HUES6 (cell line): ENCODE results near the gene ODAD2.
"Not testable (repeated sequence)": the region's sequence is repeated elsewhere in the genome, so short reads cannot be mapped to it uniquely, and the experiment has no call there.

Experiments
- H3K27ac ChIP-seq: 2 replicates; pipeline ENCODE4 v1.7.0; 2013; ENCODE audit warnings: low read depth, mild to moderate bottlenecking, low read length, inconsistent platforms
- H3K27me3 ChIP-seq: 2 replicates; pipeline ENCODE4 v1.6.1; 2013; ENCODE audit warnings: low read length; ENCODE audit not compliant: control insufficient read depth, insufficient read depth
- H3K36me3 ChIP-seq: 2 replicates; pipeline ENCODE4 v1.6.1; 2013; ENCODE audit warnings: low read length; ENCODE audit not compliant: control insufficient read depth, insufficient read depth
- H3K4me1 ChIP-seq: 2 replicates; pipeline ENCODE4 v1.6.1; 2013; ENCODE audit warnings: low read length; ENCODE audit not compliant: control insufficient read depth, insufficient read depth
- H3K4me3 ChIP-seq: 2 replicates; pipeline ENCODE4 v1.5.1; 2013; ENCODE audit warnings: low read depth, low read length
- H3K9ac ChIP-seq: one replicate; pipeline ENCODE4 v1.6.1; 2013; ENCODE audit warnings: mild to moderate bottlenecking, low read length
- H3K9me3 ChIP-seq: 2 replicates; pipeline ENCODE4 v1.6.1; 2013; ENCODE audit warnings: low read depth, low read length; ENCODE audit not compliant: control insufficient read depth, insufficient read depth

The ODAD2 gene

GRCh38 chr10:27899485-27899884, 99.4 kb downstream of the ODAD2 start:
- not testable (repeated sequence) for H3K27me3 ChIP-seq, H3K9me3 ChIP-seq, H3K36me3 ChIP-seq
- peak overlapping the region; percentile 20 for H3K9ac ChIP-seq
- peak overlapping the region; percentile 33; the same call in 1 of the 2 replicates for H3K4me3 ChIP-seq
- H3K27ac ChIP-seq, result peak overlapping the region; percentile 38; the same call in 1 of the 2 replicates
- H3K4me1 ChIP-seq, result peaks cover 13% of the 10 kb centered on the region

GRCh38 chr10:27899058-27899457, 99.8 kb downstream of the ODAD2 start:
- Histone ChIP-seq H3K27me3 (no peaks in the 10 kb centered on the region), H3K9me3 (0 out of 2 replicates have a peak, but pooled peaks cover 5% of the 10 kb centered on the region), H3K9ac (peak overlapping the region; percentile 20), H3K4me1 (peaks cover 13% of the 10 kb centered on the region), H3K36me3 (no peaks in the 10 kb centered on the region), H3K27ac (peak overlapping the region; percentile 38; the same call in 1 of the 2 replicates), H3K4me3 (peak overlapping the region; percentile 33; the same call in 1 of the 2 replicates)

GRCh38 chr10:27893358-27893954, 105.4 kb downstream of the ODAD2 start:
- H3K4me3 ChIP-seq, result no peak overlapping the region

GRCh38 chr10:27890971-27891370, 107.9 kb downstream of the ODAD2 start:
- Histone ChIP-seq H3K9me3 (no peaks in the 10 kb centered on the region), H3K4me1 (no peaks in the 10 kb centered on the region), H3K36me3 (no peaks in the 10 kb centered on the region), H3K27me3 (no peaks in the 10 kb centered on the region), H3K27ac (no peak overlapping the region), H3K4me3 (no peak overlapping the region), H3K9ac (no peak overlapping the region)

More at GRCh38 chr10:27893358-27893954, 105.4 kb downstream of the ODAD2 start:
- Histone ChIP-seq H3K36me3 (no peaks in the 10 kb centered on the region), H3K27ac (no peak overlapping the region), H3K9ac (no peak overlapping the region), H3K9me3 (no peaks in the 10 kb centered on the region), H3K4me1 (no peaks in the 10 kb centered on the region), H3K27me3 (no peaks in the 10 kb centered on the region)

GRCh38 chr10:27889518-27889917, 109.4 kb downstream of the ODAD2 start:
- H3K9me3 ChIP-seq, result no peaks in the 10 kb centered on the region
- no peaks in the 10 kb centered on the region for H3K4me1 ChIP-seq
- H3K27ac ChIP-seq, result no peak overlapping the region
- H3K36me3 ChIP-seq, result no peaks in the 10 kb centered on the region
- H3K9ac ChIP-seq, result no peak overlapping the region
- H3K4me3 ChIP-seq, result no peak overlapping the region
- H3K27me3 ChIP-seq, result no peaks in the 10 kb centered on the region

GRCh38 chr10:27884185-27884641, 114.7 kb downstream of the ODAD2 start:
- Histone ChIP-seq H3K27me3 (no peaks in the 10 kb centered on the region), H3K36me3 (no peaks in the 10 kb centered on the region), H3K4me1 (peaks cover 3% of the 10 kb centered on the region; the same call in 1 of the 2 replicates), H3K27ac (peak overlapping the region; percentile 14; the same call in 1 of the 2 replicates), H3K9me3 (no peaks in the 10 kb centered on the region), H3K9ac (no peak overlapping the region), H3K4me3 (no peak overlapping the region)

GRCh38 chr10:27878281-27878680, 120.6 kb downstream of the ODAD2 start:
- Histone ChIP-seq H3K4me3 (no peak overlapping the region), H3K9me3 (0 out of 2 replicates have a peak, but pooled peaks cover 5% of the 10 kb centered on the region), H3K27ac (no peak overlapping the region), H3K4me1 (peaks cover 3% of the 10 kb centered on the region; the same call in 1 of the 2 replicates), H3K36me3 (no peaks in the 10 kb centered on the region), H3K27me3 (no peaks in the 10 kb centered on the region), H3K9ac (no peak overlapping the region)

GRCh38 chr10:27865221-27865635, 133.7 kb downstream of the ODAD2 start:
- Histone ChIP-seq H3K27ac (no peak overlapping the region), H3K4me1 (no peaks in the 10 kb centered on the region), H3K36me3 (no peaks in the 10 kb centered on the region), H3K9ac (no peak overlapping the region), H3K4me3 (no peak overlapping the region), H3K9me3 (no peaks in the 10 kb centered on the region), H3K27me3 (no peaks in the 10 kb centered on the region)

GRCh38 chr10:27861781-27862180, 137.1 kb downstream of the ODAD2 start:
- Histone ChIP-seq H3K9ac (no peak overlapping the region), H3K9me3 (no peaks in the 10 kb centered on the region), H3K36me3 (no peaks in the 10 kb centered on the region), H3K27ac (no peak overlapping the region), H3K27me3 (no peaks in the 10 kb centered on the region), H3K4me3 (no peak overlapping the region), H3K4me1 (peaks cover 11% of the 10 kb centered on the region; the same call in 1 of the 2 replicates)

- Histone ChIP-seq H3K4me1 (peaks cover 11% of the 10 kb centered on the region; the same call in 1 of the 2 replicates), H3K9me3 (no peaks in the 10 kb centered on the region), H3K9ac (no peak overlapping the region), H3K27ac (no peak overlapping the region), H3K36me3 (no peaks in the 10 kb centered on the region), H3K27me3 (no peaks in the 10 kb centered on the region), H3K4me3 (no peak overlapping the region)
Measured at GRCh38 chr10:27857616-27858015, 141.3 kb downstream of the ODAD2 start.

GRCh38 chr10:27844223-27844622, 154.7 kb downstream of the ODAD2 start:
- Histone ChIP-seq H3K27ac (no peak overlapping the region), H3K36me3 (no peaks in the 10 kb centered on the region), H3K9ac (no peak overlapping the region), H3K27me3 (no peaks in the 10 kb centered on the region), H3K9me3 (no peaks in the 10 kb centered on the region), H3K4me1 (no peaks in the 10 kb centered on the region), H3K4me3 (no peak overlapping the region)
